Measurements from ENCODE around the gene NKPD1.

GRCh38 chr19:45115809-45116615 is 44.8 kb downstream of the NKPD1 start:
- TF ChIP-seq ZC3H11A (IDR thresholded peaks at IDR 0.05) (no peak), POLR2A (IDR thresholded peaks at IDR 0.05; ENCODE audit: low read length) (no peak), RARB (CRISPR knock-in tag; IDR thresholded peaks at IDR 0.05) (no peak), SMC3 (IDR thresholded peaks at IDR 0.05) (no peak), REST (IDR thresholded peaks at IDR 0.05) (no peak), CTCF (IDR thresholded peaks at IDR 0.05) (no peak), RCOR1 (IDR thresholded peaks at IDR 0.05; ENCODE audit: low read depth, low read length) (no peak), NR3C1 (IDR thresholded peaks at IDR 0.05) (no peak), CEBPB (IDR thresholded peaks at IDR 0.05) (no peak), CBX8 (IDR thresholded peaks at IDR 0.05) (no peak), RAD21 (conservative IDR thresholded peaks at IDR 0.05 in 1 of 2, IDR thresholded peaks at IDR 0.05 in 1 of 2) (no peak), JUNB (IDR thresholded peaks at IDR 0.05) (no peak), KDM1A (IDR thresholded peaks at IDR 0.05; ENCODE audit: low read depth) (no peak)
